ENCODE results near the gene EXOSC7. TPM values are rescaled to one million over a fixed set of nuclear protein-coding genes. Genes with fewer than 3 reads are reported as not detected.

EXOSC7 gene
- polyA plus RNA-seq, 1 donor from 2014 or later = 87.5 TPM

- no peak overlapping the region for H3K27ac ChIP-seq (ENCODE audit: low read length)
- no peaks in the 10 kb centered on the region for H3K9me2 ChIP-seq (ENCODE audit: insufficient read depth, low read length)
- no peaks in the 10 kb centered on the region for H4K20me1 ChIP-seq (ENCODE audit: insufficient read depth)
- no peak for TF ChIP-seq CTCF (IDR thresholded peaks at IDR 0.05; ENCODE audit: poor library complexity, severe bottlenecking)
- TF ChIP-seq POLR2AphosphoS5 (IDR thresholded peaks at IDR 0.05) = no peak
- no peak for TF ChIP-seq RAD21 (conservative IDR thresholded peaks at IDR 0.05)
- no peak for TF ChIP-seq TAF1 (IDR thresholded peaks at IDR 0.05; ENCODE audit: low read depth)
- no peak for TF ChIP-seq EP300 (conservative IDR thresholded peaks at IDR 0.05; ENCODE audit: poor library complexity, severe bottlenecking)
- TF ChIP-seq EZH2 (IDR thresholded peaks at IDR 0.05; ENCODE audit: borderline replicate concordance, insufficient read depth, low read length, poor library complexity, severe bottlenecking) = no peak
- TF ChIP-seq SMC3 (conservative IDR thresholded peaks at IDR 0.05; ENCODE audit: poor library complexity) = no peak
- no peak overlapping the region for H3K4me3 ChIP-seq (ENCODE audit: low read length)
- H3K79me2 ChIP-seq (replicated peaks; ENCODE audit: insufficient read depth, low read length) = peaks cover 19% of the 10 kb centered on the region
- H3K27me3 ChIP-seq (ENCODE audit: insufficient read depth, low read depth, low read length) = no peaks in the 10 kb centered on the region
- no peak overlapping the region for H2AFZ ChIP-seq (ENCODE audit: low read depth, low read length)
- H3K9ac ChIP-seq (ENCODE audit: low read length) = no peak overlapping the region
- no peaks in the 10 kb centered on the region for H3K36me3 ChIP-seq (ENCODE audit: insufficient read depth, low read length)
- H3K4me2 ChIP-seq (ENCODE audit: low read length) = no peak overlapping the region
- H3F3A ChIP-seq (ENCODE audit: insufficient read depth, low read length, poor library complexity, severe bottlenecking) = no peaks in the 10 kb centered on the region
- H3K9me3 ChIP-seq (ENCODE audit: low read length) = no peaks in the 10 kb centered on the region
These were observed 9.2 kb upstream of the EXOSC7 start for GRCh38 chr3:44966795-44967278.

GRCh38 chr3:44968447-44968858 lies 7.6 kb upstream of the EXOSC7 start:
- Histone ChIP-seq H3K4me2 (ENCODE audit: low read length) (no peak overlapping the region), H4K20me1 (ENCODE audit: insufficient read depth) (no peaks in the 10 kb centered on the region), H3K9me2 (ENCODE audit: insufficient read depth, low read length) (no peaks in the 10 kb centered on the region), H3K36me3 (ENCODE audit: insufficient read depth, low read length) (no peaks in the 10 kb centered on the region), H3F3A (ENCODE audit: insufficient read depth, low read length, poor library complexity, severe bottlenecking) (no peaks in the 10 kb centered on the region), H3K27ac (ENCODE audit: low read length) (no peak overlapping the region), H3K4me3 (ENCODE audit: low read length) (no peak overlapping the region), H3K9me3 (ENCODE audit: low read length) (no peaks in the 10 kb centered on the region), H3K79me2 (replicated peaks; ENCODE audit: insufficient read depth, low read length) (peaks cover 19% of the 10 kb centered on the region), H3K27me3 (ENCODE audit: insufficient read depth, low read depth, low read length) (no peaks in the 10 kb centered on the region), H3K9ac (ENCODE audit: low read length) (no peak overlapping the region), H2AFZ (ENCODE audit: low read depth, low read length) (no peak overlapping the region)
- TF ChIP-seq EZH2 (IDR thresholded peaks at IDR 0.05; ENCODE audit: borderline replicate concordance, insufficient read depth, low read length, poor library complexity, severe bottlenecking) (no peak), POLR2AphosphoS5 (IDR thresholded peaks at IDR 0.05) (no peak), CTCF (IDR thresholded peaks at IDR 0.05; ENCODE audit: poor library complexity, severe bottlenecking) (no peak), EP300 (conservative IDR thresholded peaks at IDR 0.05; ENCODE audit: poor library complexity, severe bottlenecking) (no peak), MXI1 (conservative IDR thresholded peaks at IDR 0.05; ENCODE audit: poor library complexity, severe bottlenecking) (no peak)

GRCh38 chr3:44969154-44969827 lies 6.8 kb upstream of the EXOSC7 start:
- Histone ChIP-seq H3K36me3 (ENCODE audit: insufficient read depth, low read length) (no peaks in the 10 kb centered on the region), H2AFZ (ENCODE audit: low read depth, low read length) (no peak overlapping the region), H3K79me2 (replicated peaks; ENCODE audit: insufficient read depth, low read length) (peaks cover 19% of the 10 kb centered on the region), H3K27ac (ENCODE audit: low read length) (no peak overlapping the region), H3K9me2 (ENCODE audit: insufficient read depth, low read length) (no peaks in the 10 kb centered on the region), H4K20me1 (ENCODE audit: insufficient read depth) (no peaks in the 10 kb centered on the region), H3K9ac (ENCODE audit: low read length) (no peak overlapping the region), H3K27me3 (ENCODE audit: insufficient read depth, low read depth, low read length) (no peaks in the 10 kb centered on the region), H3K4me2 (ENCODE audit: low read length) (no peak overlapping the region), H3K4me3 (ENCODE audit: low read length) (no peak overlapping the region), H3K9me3 (ENCODE audit: low read length) (no peaks in the 10 kb centered on the region), H3F3A (ENCODE audit: insufficient read depth, low read length, poor library complexity, severe bottlenecking) (no peaks in the 10 kb centered on the region)
- TF ChIP-seq RAD21 (conservative IDR thresholded peaks at IDR 0.05) (no peak), EP300 (conservative IDR thresholded peaks at IDR 0.05; ENCODE audit: poor library complexity, severe bottlenecking) (no peak), MXI1 (conservative IDR thresholded peaks at IDR 0.05; ENCODE audit: poor library complexity, severe bottlenecking) (no peak), CTCF (IDR thresholded peaks at IDR 0.05; ENCODE audit: poor library complexity, severe bottlenecking) (no peak), SMC3 (conservative IDR thresholded peaks at IDR 0.05; ENCODE audit: poor library complexity) (no peak), POLR2AphosphoS5 (IDR thresholded peaks at IDR 0.05) (no peak), TAF1 (IDR thresholded peaks at IDR 0.05; ENCODE audit: low read depth) (no peak), EZH2 (IDR thresholded peaks at IDR 0.05; ENCODE audit: borderline replicate concordance, insufficient read depth, low read length, poor library complexity, severe bottlenecking) (no peak)
- TF ChIP-seq, protein P1, sequence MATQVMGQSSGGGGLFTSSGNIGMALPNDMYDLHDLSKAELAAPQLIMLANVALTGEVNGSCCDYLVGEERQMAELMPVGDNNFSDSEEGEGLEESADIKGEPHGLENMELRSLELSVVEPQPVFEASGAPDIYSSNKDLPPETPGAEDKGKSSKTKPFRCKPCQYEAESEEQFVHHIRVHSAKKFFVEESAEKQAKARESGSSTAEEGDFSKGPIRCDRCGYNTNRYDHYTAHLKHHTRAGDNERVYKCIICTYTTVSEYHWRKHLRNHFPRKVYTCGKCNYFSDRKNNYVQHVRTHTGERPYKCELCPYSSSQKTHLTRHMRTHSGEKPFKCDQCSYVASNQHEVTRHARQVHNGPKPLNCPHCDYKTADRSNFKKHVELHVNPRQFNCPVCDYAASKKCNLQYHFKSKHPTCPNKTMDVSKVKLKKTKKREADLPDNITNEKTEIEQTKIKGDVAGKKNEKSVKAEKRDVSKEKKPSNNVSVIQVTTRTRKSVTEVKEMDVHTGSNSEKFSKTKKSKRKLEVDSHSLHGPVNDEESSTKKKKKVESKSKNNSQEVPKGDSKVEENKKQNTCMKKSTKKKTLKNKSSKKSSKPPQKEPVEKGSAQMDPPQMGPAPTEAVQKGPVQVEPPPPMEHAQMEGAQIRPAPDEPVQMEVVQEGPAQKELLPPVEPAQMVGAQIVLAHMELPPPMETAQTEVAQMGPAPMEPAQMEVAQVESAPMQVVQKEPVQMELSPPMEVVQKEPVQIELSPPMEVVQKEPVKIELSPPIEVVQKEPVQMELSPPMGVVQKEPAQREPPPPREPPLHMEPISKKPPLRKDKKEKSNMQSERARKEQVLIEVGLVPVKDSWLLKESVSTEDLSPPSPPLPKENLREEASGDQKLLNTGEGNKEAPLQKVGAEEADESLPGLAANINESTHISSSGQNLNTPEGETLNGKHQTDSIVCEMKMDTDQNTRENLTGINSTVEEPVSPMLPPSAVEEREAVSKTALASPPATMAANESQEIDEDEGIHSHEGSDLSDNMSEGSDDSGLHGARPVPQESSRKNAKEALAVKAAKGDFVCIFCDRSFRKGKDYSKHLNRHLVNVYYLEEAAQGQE (IDR thresholded peaks at IDR 0.05; ENCODE audit: borderline replicate concordance) = no peak
